HG03139 (cell line): ENCODE measurements around the gene PHF13.
"Not testable (repeated sequence)": the region's sequence is repeated elsewhere in the genome, so short reads cannot be mapped to it uniquely, and the experiment has no call there.

Experiments
- ATAC-seq: cut with Tn5 transposase; IDR thresholded peaks from one replicate; pipeline ENCODE4 v1.9.1; 2021; ENCODE audit not compliant: unreplicated experiment

Gene PHF13

DNA sequence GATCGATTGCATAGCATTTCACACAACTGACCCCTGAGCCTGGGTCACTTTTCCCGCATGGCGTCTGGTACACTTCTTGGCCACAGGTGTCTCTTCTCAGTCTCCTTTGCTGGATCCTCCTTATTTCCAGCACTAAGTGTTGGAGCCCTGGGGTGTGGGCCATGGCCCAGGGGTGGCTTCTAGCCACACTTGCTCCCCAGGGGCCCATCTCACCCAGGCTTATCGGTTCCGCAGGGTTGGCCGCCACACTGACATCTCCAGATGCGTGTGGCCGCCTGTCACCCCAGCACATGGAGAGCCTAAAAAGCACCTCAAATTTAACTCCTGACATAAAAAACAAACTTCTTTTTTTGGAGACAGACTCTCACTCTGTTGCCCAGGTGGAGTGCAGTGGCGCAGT, 13.5 kb downstream of the PHF13 start:
- no peak for ATAC-seq

DNA sequence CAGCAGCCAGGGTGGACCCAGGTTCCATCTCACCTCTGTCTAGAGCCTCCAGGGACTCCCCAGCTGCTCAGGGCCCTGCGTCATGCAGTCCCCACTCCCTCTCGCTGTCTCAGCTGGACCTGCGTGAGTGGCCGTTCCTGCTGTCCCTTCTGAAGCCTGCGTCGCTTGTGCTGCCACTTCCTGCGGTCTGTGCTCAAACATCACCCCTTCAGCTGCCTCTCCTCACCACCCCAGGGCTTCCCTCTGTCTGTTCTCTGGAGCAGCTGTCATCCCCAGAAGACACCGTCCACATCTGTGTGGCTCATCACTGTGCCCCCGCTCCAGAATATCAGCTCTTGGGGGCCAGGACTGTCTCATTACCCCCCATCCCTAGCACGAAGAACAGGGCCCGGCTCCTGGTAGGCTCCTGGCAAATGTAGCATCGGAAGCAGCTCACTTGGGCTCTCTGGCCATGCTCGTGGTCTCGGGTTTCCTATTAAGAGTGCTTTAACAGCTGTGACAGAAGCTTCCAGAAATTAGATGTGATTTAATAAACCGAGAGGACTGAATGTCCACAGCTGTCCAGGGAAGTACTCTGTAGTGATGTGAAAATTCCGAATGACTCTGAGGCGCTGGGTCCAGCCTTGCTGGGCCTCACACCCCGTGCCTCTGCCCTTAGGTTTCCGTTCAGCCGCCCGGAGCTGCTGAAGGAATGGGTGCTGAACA, 14.5 kb downstream of the PHF13 start:
- ATAC-seq, result no peak

DNA sequence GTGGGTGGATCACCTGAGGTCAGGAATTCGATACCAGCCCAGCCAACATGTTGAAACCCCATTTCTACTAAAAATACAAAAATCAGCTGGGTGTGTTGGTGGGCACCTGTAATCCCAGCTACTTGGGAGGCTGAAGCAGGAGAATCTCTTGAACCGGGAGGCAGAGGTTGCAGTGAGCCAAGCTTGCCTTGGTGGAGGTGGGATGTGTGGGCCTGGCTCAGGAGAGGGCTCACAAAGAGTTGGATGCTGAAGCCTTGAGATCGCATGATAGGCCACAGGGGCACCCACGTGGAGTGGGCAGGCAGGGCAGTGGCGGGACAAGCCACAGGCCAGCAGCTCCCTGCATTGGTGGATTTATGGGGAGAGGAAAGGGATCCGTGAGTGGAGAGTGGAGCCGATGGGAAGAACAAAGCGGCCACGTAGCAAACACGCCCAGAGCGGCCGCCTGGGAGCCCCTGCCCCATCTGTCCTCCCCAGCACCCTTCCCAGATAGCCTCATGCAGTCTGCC, 15.5 kb downstream of the PHF13 start:
- no peak for ATAC-seq

DNA sequence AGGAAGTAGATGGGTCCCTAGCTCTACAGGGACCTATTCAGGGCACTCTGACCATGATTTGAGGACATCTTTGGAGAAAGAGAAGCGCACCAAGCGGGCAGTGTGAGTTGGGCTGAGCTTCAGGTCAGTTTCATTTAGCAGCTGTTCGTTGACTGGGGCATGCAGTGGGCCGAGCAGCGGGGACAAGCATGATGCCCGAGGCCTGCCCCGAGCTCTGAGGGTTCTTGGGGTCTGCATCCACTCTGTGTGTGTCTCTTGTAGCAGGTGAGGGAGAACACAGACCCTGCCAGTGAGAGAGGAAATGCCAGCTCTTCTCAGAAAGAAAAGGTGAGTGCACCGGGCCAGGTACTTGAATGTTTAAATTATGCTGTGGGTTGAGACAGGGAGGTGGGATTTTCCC, 16.5 kb downstream of the PHF13 start:
- ATAC-seq, result no peak

DNA sequence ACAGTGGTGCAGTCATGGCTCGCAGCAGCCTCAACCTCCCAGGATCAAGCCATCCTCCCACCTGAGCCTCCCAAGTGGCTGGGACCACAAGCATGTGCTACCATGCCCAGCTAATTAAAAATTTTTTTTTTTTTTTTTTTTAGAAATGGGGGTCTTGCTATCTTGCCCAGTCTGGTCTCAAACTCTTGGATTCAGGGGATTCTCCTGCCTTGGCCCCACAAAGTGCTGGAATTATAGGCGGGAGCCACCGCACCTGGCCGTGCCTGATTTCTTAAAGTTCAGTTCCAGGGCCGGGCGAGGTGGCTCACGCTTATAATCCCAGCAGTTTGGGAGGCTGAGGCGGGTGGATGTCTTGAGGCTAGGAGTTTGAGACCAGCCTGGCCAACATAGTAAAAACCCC, 17.5 kb downstream of the PHF13 start:
- no peak for ATAC-seq

DNA sequence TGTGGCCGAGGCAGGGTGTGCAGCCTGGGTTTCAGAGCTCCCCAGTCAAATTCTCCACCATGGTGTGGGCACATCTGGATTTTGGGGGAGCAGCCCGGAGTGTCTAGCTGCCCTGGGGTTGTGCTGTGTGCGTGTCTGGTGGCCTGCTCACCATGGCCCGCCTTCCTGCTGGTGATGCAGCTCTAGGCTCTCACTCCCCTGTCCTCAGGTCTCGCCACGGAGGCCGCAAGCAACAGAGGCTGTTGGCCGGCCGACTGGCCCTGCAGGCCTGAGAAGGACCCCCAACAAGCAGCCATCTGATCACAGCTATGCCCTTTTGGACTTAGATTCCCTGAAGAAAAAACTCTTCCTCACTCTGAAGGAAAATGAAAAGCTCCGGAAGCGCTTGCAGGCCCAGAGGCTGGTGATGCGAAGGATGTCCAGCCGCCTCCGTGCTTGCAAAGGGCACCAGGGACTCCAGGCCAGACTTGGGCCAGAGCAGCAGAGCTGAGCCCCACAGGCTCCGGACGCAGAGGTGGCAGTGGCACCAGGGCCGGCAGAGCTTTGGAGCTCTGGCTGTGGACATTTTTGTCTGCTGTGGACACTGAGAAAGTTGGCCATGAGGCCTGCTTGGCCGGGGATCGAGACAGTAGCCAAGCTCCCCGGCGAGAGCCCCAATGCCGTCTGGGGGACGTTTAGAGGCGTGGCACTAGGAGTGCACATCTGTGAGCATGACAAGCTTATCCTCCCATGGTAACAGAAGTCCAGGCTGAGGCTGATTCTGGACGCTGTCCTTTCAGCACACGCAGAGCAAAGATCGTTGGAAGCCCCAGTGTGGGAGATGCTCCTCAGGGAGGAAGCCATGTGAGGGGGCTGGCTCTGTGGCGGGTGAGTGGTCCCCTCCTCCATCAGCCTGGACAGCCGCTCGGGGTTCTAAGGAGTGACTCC, 19.3 kb downstream of the PHF13 start:
- ATAC-seq, result no peak

DNA sequence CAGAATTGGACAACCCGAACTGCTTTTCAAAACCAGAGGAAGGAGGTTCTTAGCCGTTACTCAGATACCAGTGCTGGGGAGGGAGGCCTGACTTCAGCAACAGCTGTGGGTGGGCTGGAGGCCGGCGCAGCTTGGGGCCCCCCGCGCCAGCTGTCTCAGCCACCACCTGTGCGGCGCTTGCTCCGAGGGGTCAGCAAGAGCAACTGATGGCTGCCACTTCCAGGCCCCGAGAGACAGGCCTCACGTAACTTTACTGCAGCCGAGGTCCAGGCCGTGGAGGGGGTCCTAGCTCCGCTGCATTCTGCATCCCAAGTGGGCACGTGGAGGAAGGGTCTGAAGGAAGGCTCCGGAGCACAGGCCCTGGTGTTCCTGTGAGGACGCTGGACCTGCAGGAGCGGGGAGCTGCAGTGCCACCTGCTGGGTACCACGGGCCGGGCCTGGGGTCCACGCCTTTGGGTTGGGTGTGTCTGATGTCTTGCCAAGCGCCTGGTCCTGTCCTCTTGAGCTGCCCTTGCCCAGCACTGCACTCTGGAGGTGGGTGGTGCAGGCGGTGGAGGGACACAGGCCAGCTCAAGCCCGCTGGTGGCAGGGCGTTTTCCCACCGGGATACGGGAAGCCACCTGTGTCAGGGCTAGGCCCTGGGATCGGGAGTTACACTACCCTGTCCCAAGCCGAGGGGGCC, 21.0 kb downstream of the PHF13 start:
- ATAC-seq, result no peak

DNA sequence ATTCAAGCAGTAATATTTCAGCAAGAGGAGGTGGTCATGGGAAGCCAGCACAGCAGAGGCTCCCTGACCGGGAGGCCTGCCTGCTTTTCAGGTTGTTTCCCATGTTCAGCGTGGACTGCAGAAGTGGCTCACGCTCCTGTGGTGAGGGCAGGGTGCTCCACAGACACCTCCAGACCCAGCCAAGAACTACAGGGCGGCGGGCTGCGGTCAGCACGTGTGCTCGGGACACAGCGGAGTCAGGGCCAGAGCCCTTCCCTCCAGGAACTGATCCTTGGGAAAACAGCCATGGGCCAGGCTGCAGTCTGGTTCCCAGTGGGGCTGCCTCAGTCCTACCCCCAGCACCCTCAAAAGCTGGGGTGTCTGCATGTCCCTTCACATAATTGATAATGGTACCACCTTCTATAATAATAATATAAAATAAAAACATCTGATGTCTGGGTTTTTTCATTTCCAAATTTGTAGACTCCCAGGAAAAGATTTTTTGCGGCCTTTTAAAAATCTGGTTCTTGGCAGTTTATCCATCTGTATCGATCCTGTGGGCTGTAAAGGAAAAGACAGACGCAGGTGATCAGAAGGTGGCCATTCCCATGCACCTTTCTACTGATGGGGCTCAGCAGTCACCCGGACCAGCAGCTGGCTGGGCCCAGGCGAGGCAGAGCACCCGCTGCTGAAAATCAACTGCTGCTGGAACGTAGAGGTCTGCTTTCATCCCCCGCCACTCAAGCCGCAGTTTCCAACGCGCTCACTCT, 21.8 kb downstream of the PHF13 start:
- no peak for ATAC-seq

DNA sequence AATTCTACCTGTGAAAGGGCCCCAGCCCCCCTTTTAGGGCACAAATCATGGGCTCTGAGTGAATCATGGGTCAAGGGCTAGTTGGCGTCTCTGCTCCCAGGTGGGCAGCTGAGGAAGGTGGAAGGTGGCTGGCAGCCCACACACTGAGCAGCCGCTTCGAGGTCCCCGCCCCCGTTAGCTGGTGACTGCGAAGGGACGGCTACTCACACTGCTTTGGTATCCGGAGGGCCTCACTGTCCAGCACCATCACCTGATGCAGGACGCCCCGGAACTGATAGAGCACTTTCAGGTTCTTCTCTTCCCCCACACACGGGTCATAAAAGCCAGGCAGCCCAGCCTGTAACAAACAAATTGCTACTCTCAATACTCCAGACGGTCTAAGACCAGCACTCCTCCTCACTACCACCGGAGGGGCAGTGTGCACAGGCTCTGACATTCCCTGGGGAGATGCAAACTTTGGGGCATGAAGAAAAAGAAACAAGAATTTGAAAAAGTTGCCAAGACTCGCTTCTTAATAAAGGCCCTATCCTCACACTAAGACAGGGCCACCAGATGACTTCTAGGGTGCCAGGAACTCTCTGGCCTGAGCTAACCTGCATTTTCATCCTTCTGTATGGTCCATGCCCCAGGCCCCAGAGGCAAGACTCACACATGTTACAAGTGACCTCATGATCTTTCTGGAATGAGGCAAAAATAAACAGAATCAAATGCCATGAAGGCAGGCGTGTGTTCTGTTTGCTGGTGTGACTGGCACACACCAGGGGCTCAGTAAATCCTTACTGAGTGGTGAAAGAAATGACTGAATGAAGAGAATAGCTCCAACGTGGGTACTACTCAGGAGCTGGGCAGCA, 22.6 kb downstream of the PHF13 start:
- ATAC-seq, result no peak

DNA sequence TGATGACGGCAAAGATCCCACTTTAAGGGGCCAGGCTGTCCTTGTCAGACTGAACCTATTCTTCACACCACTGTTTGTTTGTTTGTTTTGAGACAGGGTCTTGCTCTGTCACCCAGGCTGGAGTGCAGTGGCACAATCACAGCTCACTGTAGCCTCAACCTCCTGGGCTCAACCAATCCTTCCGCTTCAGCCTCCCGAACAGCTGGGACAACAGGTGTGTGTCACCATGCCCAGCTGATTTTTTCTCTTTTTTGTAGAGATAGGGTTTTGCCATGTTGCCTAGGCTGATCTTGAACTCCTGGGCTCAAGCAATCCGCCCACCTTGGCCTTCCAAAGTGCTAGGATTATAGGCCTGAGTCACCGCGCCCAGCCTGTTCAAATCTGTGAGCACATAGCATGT, 23.2 kb downstream of the PHF13 start:
- not testable (repeated sequence) for ATAC-seq

DNA sequence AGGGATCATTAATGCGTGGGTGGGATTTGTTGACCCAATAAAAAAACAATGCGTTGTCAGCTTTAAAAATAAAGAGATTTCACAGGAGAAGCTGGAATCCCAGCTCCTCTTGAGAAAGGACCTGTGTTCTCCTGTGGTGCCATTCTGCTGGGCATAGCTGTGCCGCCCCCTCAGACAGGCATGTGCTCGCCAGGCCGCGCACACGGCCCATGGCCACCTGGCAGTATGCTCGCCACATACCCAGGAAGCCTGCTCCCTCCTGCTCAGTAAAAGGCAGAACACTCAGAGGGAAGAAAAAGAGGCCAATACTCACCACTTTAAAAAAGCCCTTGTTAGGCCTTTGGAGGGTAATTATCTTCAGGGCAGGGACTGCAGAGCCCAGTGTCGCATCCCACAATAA, 24.2 kb downstream of the PHF13 start:
- no peak for ATAC-seq

DNA sequence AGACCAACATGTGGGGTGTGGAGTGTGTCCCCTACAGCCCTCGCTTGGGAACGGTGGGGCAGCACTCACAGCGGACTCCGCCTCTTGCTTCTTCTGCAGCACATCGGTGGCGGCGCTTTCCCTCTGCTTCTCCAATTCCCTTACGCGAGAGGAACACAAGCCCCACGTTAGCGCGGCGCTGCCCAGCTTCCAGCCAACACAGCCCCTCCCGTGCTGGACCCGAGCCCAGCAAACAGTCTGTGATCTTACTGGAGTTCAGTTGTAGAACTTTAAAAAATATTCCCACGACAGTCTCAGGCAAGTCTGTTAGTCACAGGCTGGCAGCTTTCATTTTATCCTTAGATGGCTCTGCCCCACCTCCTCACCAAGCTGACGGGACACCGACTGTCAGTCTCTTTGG, 24.7 kb downstream of the PHF13 start:
- ATAC-seq, result no peak

DNA sequence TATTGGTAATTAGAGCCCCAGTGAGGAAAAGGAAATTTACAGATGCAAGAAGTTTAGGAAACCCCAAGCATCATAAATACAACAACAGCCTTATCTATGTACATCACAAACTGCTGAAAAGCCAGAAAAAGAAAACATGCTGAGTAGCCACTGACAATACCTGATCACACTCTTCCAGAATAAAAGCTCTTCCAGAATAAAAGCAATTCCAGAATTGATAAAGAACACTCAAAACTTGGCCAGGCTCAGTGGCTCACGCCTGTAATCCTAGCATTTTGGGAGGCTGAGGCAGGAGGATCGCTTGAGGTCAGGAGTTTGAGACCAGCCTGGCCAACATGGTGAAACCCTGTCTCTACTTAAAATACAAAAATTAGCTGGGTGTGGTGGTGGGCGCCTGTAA, 27.3 kb downstream of the PHF13 start:
- ATAC-seq, result not testable (repeated sequence)

DNA sequence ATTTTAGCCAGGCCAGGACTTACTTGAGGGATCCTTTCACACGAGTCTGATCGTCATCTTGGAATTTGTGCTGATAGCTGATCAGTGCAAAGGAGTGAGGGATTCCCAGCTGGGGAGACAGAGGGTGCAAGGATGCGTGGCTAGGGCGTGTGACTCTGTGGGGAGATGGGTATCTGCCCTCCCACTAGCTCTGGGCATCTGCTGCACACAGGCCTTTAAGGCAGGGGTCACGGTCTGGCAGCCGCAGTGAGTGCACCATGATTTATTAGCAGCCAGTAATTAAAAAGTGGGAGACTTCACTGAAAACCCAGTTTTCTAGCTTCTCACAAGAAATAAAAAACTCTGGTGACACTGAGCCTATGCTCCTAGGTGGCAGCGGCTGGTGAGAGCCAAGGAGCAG, 31.5 kb downstream of the PHF13 start:
- ATAC-seq, result no peak

DNA sequence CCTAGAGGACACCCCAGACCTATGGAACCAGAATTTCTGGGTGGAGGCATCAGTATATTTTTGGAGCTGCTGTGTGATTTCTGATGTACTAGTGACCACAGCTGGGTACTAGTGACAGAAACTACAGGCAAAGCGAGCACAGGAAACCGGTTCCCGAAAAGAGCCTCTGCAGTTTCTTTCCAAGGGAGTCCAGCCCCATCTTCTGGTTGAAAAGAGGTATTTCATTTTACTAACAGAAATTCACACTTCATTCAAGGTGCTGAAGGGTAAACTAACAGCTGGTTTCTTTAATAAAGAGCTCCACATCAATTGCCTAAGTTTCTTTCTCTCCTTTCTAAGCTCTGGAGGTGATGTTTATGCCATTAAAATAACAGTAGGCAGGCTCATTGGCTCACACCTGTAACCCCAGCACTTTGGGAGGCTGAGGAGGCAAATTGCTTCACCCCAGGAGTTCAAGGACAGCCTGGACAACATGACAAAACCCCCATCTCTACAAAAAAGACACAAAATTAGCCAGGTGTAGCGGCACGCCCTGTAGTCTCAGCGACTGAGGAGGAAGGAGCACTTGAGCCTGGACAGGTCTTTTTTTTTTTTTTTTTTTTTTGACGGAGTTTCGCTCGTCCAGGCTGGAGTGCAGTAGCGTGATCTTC, 33.1 kb downstream of the PHF13 start:
- no peak for ATAC-seq

DNA sequence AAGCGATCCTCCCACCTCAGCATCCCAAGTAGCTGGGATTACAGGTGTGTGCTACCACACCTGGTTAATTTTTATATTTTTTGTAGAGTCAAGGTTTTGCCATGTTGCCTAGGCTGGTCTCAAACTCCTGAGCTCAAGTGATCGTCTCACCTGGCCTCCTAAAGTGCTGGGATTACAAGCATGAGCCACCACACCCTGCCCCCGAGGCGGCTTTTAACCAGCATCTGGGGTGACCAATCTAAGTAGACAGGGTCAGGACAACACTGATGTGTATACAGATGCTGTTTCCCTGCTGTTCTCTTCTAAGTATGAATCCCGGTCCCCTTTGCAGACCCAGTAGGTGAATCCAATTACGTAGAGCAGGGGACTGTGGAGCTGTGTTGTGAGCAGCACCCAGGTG, 35.0 kb downstream of the PHF13 start:
- no peak for ATAC-seq

DNA sequence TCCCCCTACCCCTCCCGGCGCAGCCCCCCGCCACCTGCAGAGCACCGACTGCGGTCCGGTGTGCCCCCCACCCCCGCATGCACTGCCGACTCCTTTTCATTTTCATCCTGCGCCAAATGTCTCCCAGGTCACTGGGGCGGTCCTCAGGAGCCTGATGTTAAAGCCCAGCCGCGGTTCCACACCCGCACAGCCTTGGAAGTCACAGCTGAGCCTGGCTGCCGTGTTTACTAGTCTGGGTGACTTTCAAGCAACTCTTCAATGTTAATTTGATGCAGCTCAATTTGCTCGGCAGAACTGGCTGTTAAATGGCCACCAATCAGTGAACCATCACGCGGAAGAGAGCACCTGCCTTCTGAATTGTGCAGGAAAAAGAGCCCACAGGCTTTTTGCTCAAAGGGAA, 38.4 kb downstream of the PHF13 start:
- no peak for ATAC-seq

DNA sequence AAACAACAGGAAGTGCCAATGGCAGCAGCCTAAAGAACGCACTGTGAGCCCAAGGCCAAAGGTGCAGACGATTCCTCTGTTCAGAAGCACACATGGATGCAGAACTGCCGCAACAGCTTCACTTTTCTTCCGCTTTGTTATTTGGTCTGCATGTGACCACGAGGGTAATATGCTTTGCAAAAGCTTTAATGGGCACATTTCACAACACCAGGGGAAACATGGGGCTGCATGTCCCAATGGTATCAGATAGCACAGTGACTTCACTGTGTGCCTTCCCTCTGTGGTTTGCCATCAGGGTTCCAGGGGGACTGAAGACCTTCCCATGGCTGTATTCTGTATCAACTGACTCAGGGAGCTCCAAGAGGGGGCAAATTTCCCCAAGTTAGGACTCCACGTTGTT, 39.5 kb downstream of the PHF13 start:
- no peak for ATAC-seq

DNA sequence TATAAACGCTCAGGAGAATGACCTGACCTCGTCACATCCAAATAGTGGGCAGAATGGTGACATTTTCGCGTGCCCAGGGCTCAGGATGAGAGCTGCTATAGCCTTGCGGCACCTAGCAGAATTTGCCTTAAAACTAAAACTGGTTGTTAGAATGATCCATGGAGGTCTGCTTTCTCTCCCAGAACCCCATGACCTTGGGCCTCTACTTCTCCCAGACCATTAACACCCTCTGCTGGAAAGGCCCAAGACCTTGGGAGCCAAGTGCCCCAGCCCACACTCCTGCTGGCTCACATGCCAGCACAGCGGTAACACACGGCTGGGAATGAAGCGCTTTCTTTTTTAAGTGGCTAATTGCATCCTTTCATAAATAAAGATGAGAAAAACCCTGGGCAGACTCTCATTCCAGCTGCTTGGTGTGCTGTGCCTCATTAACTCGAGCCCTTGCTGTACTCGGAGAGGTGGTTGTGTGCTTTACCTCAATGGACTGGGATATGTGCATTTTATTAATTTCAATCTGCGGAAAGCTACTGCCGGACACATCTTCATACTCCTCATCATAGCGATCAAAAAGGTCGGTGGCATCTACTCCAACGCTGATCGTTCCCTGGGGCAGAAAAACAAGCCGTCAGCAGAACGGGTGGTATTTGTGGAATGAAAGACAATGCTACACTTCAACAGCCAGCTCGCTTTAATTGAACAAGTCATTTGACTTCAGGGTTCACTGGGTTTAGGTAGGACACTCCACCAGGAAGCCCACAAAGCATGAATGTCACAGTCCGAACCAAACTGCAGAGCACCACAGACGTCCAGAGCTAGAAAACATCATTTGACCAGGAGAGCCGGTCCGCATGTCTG, 40.1 kb downstream of the PHF13 start:
- ATAC-seq, result no peak
